Tibial nerve (tissue), 3 donors: ENCODE data around the gene MTFP1.

Experiments used
- POLR2A ChIP-seq, 2 donors: fragments of 450-650 bp; IDR thresholded peaks; one replicate each; pipeline ENCODE4 v1.6.1; 2017; ENCODE audit warnings: antibody characterized with exemption in 2 of 2, mild to moderate bottlenecking in 2 of 2, moderate library complexity in 2 of 2
- TF ChIP-seq, protein P1 (sequence below), 5 experiments: fragments of 200-600 bp in 3 of 5; fragments of 450-650 bp in 2 of 5; sonication (generic) in 3 of 5; IDR thresholded peaks; one replicate each; pipeline ENCODE4 v1.5.1; 2016 to 2019; ENCODE audit warnings: antibody characterized with exemption in 5 of 5, mild to moderate bottlenecking in 3 of 5, moderate library complexity in 2 of 5

DNA sequence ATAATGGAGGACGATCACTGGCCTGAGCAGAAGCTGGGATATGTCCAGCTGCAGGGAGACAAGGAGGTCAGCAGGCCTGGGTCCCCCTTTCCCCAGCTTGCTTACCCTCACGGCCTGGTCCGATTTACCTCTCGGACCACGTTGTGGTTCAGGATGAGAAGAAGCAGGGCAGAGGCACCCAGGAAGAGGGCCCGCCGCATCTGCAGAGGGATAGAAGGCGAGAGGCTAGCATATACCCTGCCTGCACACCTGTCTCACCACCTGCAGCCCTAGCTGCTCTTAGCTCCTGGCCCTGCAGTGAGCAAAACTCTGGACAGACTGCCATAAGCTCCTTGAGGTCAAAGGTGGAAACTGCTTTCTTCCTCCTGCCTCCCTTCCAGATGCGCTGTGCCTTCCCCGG lies 39.6 kb upstream of the MTFP1 start:
- TF ChIP-seq, protein P1, sequence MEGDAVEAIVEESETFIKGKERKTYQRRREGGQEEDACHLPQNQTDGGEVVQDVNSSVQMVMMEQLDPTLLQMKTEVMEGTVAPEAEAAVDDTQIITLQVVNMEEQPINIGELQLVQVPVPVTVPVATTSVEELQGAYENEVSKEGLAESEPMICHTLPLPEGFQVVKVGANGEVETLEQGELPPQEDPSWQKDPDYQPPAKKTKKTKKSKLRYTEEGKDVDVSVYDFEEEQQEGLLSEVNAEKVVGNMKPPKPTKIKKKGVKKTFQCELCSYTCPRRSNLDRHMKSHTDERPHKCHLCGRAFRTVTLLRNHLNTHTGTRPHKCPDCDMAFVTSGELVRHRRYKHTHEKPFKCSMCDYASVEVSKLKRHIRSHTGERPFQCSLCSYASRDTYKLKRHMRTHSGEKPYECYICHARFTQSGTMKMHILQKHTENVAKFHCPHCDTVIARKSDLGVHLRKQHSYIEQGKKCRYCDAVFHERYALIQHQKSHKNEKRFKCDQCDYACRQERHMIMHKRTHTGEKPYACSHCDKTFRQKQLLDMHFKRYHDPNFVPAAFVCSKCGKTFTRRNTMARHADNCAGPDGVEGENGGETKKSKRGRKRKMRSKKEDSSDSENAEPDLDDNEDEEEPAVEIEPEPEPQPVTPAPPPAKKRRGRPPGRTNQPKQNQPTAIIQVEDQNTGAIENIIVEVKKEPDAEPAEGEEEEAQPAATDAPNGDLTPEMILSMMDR (IDR thresholded peaks at IDR 0.05) = no peak
- TF ChIP-seq POLR2A (IDR thresholded peaks at IDR 0.05) = no peak
